ENCODE results near the gene SLCO3A1.

Gene SLCO3A1

GRCh38 chr15:91849180-91849579 is 4.3 kb upstream of the SLCO3A1 start:
- Histone ChIP-seq H3K4me3 (ENCODE audit: low read length) (no peak overlapping the region), H3K9ac (ENCODE audit: low read length) (no peak overlapping the region), H3K4me1 (ENCODE audit: control insufficient read depth, insufficient read depth, low read length) (peaks cover 3% of the 10 kb centered on the region), H3K27me3 (ENCODE audit: control insufficient read depth, insufficient read depth, low read length) (no peaks in the 10 kb centered on the region), H3K36me3 (ENCODE audit: control insufficient read depth, insufficient read depth, low read length) (no peaks in the 10 kb centered on the region), H3K27ac (ENCODE audit: low read depth, low read length) (no peak overlapping the region)

DNA sequence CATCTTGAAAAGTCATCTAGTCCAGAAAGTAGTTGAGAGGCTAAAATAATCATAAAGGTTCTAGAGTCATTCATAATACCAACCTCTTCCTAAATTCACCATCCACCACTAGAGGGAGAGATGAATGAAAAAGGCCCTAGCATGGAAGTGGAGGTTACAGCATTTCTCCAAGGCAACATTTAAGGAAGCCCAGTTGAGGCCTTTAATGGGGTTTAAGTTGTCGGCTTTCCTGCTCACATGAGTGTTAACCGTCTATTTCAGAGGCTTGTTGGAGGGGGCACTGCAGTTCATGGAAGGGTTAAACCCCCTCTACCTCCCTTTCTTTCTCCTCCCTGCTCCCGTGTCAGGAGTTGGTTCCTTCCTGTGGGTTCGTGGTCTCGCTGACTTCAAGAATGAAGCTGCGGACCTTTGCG is 3.8 kb upstream of the SLCO3A1 start:
- Histone ChIP-seq H3K4me3 (ENCODE audit: low read length) (no peak overlapping the region), H3K27me3 (ENCODE audit: control insufficient read depth, insufficient read depth, low read length) (no peaks in the 10 kb centered on the region), H3K27ac (ENCODE audit: low read depth, low read length) (no peak overlapping the region), H3K9ac (ENCODE audit: low read length) (no peak overlapping the region), H3K4me1 (ENCODE audit: control insufficient read depth, insufficient read depth, low read length) (peaks cover 3% of the 10 kb centered on the region), H3K36me3 (ENCODE audit: control insufficient read depth, insufficient read depth, low read length) (no peaks in the 10 kb centered on the region)

GRCh38 chr15:91852741-91853510 is 582 bp upstream of the SLCO3A1 start:
- peak overlapping the region; percentile 69 for H3K27ac ChIP-seq (ENCODE audit: low read depth, low read length)
- no peaks in the 10 kb centered on the region for H3K36me3 ChIP-seq (ENCODE audit: control insufficient read depth, insufficient read depth, low read length)
- peak overlapping the region; percentile 56 for H3K4me3 ChIP-seq (ENCODE audit: low read length)
- H3K4me1 ChIP-seq (ENCODE audit: control insufficient read depth, insufficient read depth, low read length) = peaks cover 3% of the 10 kb centered on the region
- H3K27me3 ChIP-seq (ENCODE audit: control insufficient read depth, insufficient read depth, low read length) = no peaks in the 10 kb centered on the region
- H3K9ac ChIP-seq (ENCODE audit: low read length) = peak overlapping the region; percentile 5

DNA sequence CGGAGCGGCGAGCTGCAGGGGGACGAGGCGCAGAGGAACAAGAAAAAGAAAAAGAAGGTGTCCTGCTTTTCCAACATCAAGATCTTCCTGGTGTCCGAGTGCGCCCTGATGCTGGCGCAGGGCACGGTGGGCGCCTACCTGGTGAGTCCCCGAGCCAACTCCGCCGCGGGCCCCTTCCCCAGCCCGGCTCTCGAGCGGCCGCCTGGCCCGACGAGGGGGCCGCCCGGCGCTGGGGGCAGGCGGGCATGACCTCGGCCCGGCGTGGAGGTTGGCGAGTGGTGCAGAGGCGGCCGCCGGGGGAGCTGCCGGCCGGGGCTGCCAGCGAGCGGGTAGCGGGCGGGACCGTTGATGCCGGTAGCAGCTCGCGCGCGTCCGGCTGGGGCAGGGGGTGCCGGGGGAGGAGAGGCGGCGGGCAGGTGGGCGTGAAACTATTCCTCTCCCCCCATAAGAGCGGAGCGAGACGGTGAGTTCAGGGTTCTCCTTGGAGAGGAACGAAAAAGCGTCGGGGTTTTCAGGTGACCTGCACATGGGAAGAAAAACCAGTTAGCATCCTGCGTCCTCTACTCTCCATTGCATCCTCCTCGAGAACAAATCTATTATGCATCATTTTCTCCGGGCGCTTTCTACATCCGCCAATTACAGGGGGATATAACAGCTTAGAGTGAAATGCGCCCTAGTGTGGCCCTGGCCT is 585 bp downstream of the SLCO3A1 start:
- Histone ChIP-seq H3K4me3 (ENCODE audit: low read length) (peak overlapping the region; percentile 60), H3K27me3 (ENCODE audit: control insufficient read depth, insufficient read depth, low read length) (no peaks in the 10 kb centered on the region), H3K36me3 (ENCODE audit: control insufficient read depth, insufficient read depth, low read length) (no peaks in the 10 kb centered on the region), H3K4me1 (ENCODE audit: control insufficient read depth, insufficient read depth, low read length) (peaks cover 3% of the 10 kb centered on the region), H3K9ac (ENCODE audit: low read length) (no peak overlapping the region), H3K27ac (ENCODE audit: low read depth, low read length) (no peak overlapping the region)

DNA sequence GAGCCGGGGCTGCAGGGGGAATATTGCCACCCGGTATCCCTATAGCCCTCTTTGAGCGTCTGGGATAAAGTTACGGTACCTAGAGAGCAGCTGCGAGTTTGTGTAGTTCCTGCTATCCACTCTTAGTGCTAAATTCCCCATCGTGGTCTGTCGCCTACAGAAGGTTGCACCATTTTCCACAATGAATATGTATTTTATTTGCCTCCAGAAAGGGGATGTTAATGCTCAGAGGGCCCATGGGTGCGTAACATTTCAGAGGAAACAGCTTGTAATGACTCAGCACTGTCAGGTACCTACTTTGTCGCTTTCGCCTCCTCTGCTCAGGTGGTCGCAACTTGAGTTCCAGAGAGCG is 1.1 kb downstream of the SLCO3A1 start:
- no peak overlapping the region for H3K9ac ChIP-seq (ENCODE audit: low read length)
- H3K27ac ChIP-seq (ENCODE audit: low read depth, low read length) = no peak overlapping the region
- no peaks in the 10 kb centered on the region for H3K27me3 ChIP-seq (ENCODE audit: control insufficient read depth, insufficient read depth, low read length)
- H3K4me3 ChIP-seq (ENCODE audit: low read length) = peak overlapping the region; percentile 60
- H3K36me3 ChIP-seq (ENCODE audit: control insufficient read depth, insufficient read depth, low read length) = no peaks in the 10 kb centered on the region
- peaks cover 3% of the 10 kb centered on the region for H3K4me1 ChIP-seq (ENCODE audit: control insufficient read depth, insufficient read depth, low read length)

DNA sequence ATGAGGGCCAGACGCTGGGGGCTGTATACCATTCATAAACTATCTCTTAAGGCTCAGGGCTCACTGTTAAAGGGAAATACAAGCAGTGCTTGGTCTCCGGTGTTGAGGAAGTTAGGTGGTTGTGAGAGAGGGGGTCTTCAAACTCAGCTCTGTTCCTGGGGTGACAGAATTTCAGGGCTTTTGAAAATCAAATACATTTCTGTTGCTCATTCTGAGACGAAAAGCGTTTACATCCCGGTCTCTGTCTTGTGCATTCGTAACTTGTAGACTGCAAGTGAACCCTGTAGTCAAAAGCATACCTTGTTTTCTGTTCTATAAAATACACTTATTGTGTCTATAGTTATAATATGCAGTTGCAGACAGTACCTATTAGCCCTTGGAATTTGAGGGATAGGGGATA is 1.7 kb downstream of the SLCO3A1 start:
- no peak overlapping the region for H3K4me3 ChIP-seq (ENCODE audit: low read length)
- H3K36me3 ChIP-seq (ENCODE audit: control insufficient read depth, insufficient read depth, low read length) = no peaks in the 10 kb centered on the region
- no peaks in the 10 kb centered on the region for H3K27me3 ChIP-seq (ENCODE audit: control insufficient read depth, insufficient read depth, low read length)
- peaks cover 3% of the 10 kb centered on the region for H3K4me1 ChIP-seq (ENCODE audit: control insufficient read depth, insufficient read depth, low read length)
- H3K27ac ChIP-seq (ENCODE audit: low read depth, low read length) = no peak overlapping the region
- H3K9ac ChIP-seq (ENCODE audit: low read length) = no peak overlapping the region

- H3K36me3 ChIP-seq (ENCODE audit: control insufficient read depth, insufficient read depth, low read length) = no peaks in the 10 kb centered on the region
- H3K27ac ChIP-seq (ENCODE audit: low read depth, low read length) = no peak overlapping the region
- no peaks in the 10 kb centered on the region for H3K27me3 ChIP-seq (ENCODE audit: control insufficient read depth, insufficient read depth, low read length)
- H3K4me1 ChIP-seq (ENCODE audit: control insufficient read depth, insufficient read depth, low read length) = peaks cover 3% of the 10 kb centered on the region
- no peak overlapping the region for H3K9ac ChIP-seq (ENCODE audit: low read length)
- no peak overlapping the region for H3K4me3 ChIP-seq (ENCODE audit: low read length)
Observed at GRCh38 chr15:91855684-91856489, 2.4 kb downstream of the SLCO3A1 start.

DNA sequence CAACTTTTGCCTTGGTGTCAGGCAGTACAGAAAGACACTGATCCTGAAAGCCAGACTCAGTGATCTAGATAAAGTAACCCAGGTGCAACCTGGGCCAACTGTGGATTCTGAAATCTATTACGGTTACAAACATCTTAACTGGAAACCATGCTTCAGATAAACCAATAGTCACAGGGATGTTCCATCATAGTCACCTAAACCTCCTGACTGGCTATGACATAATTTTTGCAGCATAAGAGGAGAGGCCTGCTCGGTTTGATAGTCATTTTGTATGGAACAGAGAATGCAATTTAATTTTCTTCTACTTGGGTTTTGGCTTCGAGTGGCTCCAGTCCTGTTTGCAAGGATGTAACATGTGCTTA is 3.7 kb downstream of the SLCO3A1 start:
- Histone ChIP-seq H3K27me3 (ENCODE audit: control insufficient read depth, insufficient read depth, low read length) (no peaks in the 10 kb centered on the region), H3K4me3 (ENCODE audit: low read length) (no peak overlapping the region), H3K4me1 (ENCODE audit: control insufficient read depth, insufficient read depth, low read length) (peaks cover 3% of the 10 kb centered on the region), H3K27ac (ENCODE audit: low read depth, low read length) (no peak overlapping the region), H3K36me3 (ENCODE audit: control insufficient read depth, insufficient read depth, low read length) (no peaks in the 10 kb centered on the region), H3K9ac (ENCODE audit: low read length) (no peak overlapping the region)

- no peak overlapping the region for H3K9ac ChIP-seq (ENCODE audit: low read length)
- H3K36me3 ChIP-seq (ENCODE audit: control insufficient read depth, insufficient read depth, low read length) = no peaks in the 10 kb centered on the region
- H3K4me1 ChIP-seq (ENCODE audit: control insufficient read depth, insufficient read depth, low read length) = no peaks in the 10 kb centered on the region
- H3K27ac ChIP-seq (ENCODE audit: low read depth, low read length) = no peak overlapping the region
- H3K27me3 ChIP-seq (ENCODE audit: control insufficient read depth, insufficient read depth, low read length) = no peaks in the 10 kb centered on the region
- no peak overlapping the region for H3K4me3 ChIP-seq (ENCODE audit: low read length)
Observed at GRCh38 chr15:91857772-91858171, 4.3 kb downstream of the SLCO3A1 start.

- no peak overlapping the region for H3K27ac ChIP-seq (ENCODE audit: low read depth, low read length)
- H3K27me3 ChIP-seq (ENCODE audit: control insufficient read depth, insufficient read depth, low read length) = no peaks in the 10 kb centered on the region
- no peaks in the 10 kb centered on the region for H3K36me3 ChIP-seq (ENCODE audit: control insufficient read depth, insufficient read depth, low read length)
- H3K9ac ChIP-seq (ENCODE audit: low read length) = no peak overlapping the region
- no peaks in the 10 kb centered on the region for H3K4me1 ChIP-seq (ENCODE audit: control insufficient read depth, insufficient read depth, low read length)
- H3K4me3 ChIP-seq (ENCODE audit: low read length) = no peak overlapping the region
Observed at GRCh38 chr15:91860498-91860897, 7.0 kb downstream of the SLCO3A1 start.

GRCh38 chr15:91861223-91861622 is 7.7 kb downstream of the SLCO3A1 start:
- Histone ChIP-seq H3K27ac (ENCODE audit: low read depth, low read length) (no peak overlapping the region), H3K4me3 (ENCODE audit: low read length) (no peak overlapping the region), H3K9ac (ENCODE audit: low read length) (no peak overlapping the region), H3K4me1 (ENCODE audit: control insufficient read depth, insufficient read depth, low read length) (no peaks in the 10 kb centered on the region), H3K36me3 (ENCODE audit: control insufficient read depth, insufficient read depth, low read length) (no peaks in the 10 kb centered on the region), H3K27me3 (ENCODE audit: control insufficient read depth, insufficient read depth, low read length) (no peaks in the 10 kb centered on the region)

DNA sequence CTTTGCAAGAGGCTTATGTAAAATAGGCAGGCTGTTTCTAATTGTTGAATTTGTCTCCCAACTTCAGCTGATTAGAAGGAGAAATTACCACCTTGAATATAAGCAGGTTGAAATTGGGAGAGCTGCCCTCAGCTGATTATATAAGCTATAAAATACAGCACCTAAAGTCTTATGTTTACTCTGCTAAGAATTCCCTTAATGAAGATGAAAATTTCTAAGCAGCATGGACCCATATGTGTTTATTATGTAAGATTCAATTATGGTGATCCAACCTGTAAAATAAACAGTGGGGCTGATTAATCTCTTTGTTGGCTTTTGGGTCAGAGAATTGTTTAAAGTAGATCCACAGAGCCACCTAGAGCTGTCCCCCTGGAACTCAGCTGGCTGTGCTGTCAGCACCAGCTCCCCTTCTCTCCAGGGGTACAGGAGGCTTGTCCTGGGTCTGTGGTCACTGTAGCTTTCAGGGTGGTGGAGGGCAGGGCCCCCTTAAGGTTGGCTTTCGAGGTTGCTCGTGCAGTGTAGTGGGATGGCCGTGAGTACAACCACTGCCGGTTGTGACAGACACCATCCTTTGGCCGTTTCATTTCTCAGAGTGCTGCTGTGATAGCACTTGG is 9.5 kb downstream of the SLCO3A1 start:
- H3K9ac ChIP-seq (ENCODE audit: low read length) = no peak overlapping the region
- no peak overlapping the region for H3K27ac ChIP-seq (ENCODE audit: low read depth, low read length)
- peaks cover 3% of the 10 kb centered on the region for H3K4me1 ChIP-seq (ENCODE audit: control insufficient read depth, insufficient read depth, low read length)
- H3K4me3 ChIP-seq (ENCODE audit: low read length) = no peak overlapping the region
- no peaks in the 10 kb centered on the region for H3K36me3 ChIP-seq (ENCODE audit: control insufficient read depth, insufficient read depth, low read length)
- H3K27me3 ChIP-seq (ENCODE audit: control insufficient read depth, insufficient read depth, low read length) = no peaks in the 10 kb centered on the region

Measured in rectal smooth muscle tissue (tissue), 1 donor.